GM12801 (cell line): ENCODE measurements around the gene GAST.

Source experiments
- TF ChIP-seq, protein P1 (sequence below): IDR thresholded peaks from one replicate; pipeline ENCODE4 v1.5.1; 2011; ENCODE audit warnings: control low read depth; ENCODE audit not compliant: insufficient read length; ENCODE audit errors: extremely low read depth

GAST gene

DNA sequence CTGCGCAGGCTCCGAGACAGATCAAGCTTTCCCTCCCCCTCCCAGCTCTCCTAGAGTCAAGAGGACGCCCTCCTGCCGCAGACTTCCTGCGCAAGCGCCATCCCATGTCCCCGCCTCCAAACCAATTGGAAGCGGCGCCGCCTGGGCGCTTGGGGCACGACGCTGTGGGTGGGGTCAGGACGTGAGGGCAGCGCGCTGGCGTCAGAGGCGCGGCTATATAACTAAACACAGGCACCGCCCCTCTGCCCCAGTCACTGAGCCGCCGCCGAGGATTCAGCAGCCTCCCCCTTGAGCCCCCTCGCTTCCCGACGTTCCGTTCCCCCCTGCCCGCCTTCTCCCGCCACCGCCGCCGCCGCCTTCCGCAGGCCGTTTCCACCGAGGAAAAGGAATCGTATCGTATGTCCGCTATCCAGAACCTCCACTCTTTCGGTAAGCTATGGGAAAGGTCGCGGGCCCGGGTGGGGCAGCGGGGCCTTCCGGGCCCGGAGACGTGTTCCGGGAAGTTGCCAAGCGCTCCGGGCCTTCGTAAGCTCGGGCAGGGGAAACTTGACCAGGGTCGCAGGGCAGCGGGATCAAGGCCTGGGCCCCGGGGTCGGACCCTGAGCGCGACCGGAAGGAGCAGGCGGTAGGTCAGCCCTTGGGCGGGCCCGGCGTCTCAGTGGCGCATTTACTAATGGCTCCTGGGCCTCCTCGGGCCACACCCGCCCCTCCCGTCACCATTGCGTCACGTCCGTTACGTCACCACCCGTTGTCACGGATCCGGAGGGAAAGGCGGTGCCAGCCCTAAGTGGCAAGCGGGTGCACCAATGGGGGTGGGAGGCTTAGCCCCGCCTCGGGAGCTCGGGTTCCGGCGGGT lies 23.3 kb upstream of the GAST start, which contains the start of gene EIF1:
Gene EIF1, plus strand, starts transcription at position 245 of the 856 bp plus-strand sequence. Its CDS starts 154 bp downstream, at position 399.
- TF ChIP-seq, protein P1, sequence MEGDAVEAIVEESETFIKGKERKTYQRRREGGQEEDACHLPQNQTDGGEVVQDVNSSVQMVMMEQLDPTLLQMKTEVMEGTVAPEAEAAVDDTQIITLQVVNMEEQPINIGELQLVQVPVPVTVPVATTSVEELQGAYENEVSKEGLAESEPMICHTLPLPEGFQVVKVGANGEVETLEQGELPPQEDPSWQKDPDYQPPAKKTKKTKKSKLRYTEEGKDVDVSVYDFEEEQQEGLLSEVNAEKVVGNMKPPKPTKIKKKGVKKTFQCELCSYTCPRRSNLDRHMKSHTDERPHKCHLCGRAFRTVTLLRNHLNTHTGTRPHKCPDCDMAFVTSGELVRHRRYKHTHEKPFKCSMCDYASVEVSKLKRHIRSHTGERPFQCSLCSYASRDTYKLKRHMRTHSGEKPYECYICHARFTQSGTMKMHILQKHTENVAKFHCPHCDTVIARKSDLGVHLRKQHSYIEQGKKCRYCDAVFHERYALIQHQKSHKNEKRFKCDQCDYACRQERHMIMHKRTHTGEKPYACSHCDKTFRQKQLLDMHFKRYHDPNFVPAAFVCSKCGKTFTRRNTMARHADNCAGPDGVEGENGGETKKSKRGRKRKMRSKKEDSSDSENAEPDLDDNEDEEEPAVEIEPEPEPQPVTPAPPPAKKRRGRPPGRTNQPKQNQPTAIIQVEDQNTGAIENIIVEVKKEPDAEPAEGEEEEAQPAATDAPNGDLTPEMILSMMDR: no peak

DNA sequence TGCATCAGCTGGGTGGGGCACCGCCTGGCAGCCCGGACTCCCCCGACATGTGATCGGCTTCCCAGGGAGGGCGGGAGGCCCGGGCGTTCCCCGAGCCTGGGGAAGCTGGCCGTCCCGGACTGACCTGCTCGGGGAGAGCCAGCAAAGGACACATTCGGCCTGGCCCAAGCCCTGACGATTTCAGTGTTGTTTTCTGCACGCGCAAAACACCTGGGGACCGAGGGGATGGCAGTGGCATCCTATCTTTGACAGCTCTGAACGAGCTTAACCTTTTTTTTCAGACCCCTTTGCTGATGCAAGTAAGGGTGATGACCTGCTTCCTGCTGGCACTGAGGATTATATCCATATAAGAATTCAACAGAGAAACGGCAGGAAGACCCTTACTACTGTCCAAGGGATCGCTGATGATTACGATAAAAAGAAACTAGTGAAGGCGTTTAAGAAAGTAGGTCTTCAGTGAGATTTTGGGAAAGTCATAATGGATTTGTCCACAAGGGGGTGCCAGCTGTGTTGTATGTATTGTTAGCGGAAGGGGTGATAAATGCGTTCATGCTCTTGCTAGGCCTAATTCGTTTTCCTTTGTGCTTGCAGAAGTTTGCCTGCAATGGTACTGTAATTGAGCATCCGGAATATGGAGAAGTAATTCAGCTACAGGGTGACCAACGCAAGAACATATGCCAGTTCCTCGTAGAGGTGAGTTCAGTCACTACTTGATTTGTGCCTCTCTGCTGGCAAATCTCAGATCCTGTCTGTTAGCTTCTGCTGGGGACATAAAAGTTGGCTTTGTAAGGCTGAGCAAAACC lies 22.4 kb upstream of the GAST start:
- TF ChIP-seq, protein P1: no peak

DNA sequence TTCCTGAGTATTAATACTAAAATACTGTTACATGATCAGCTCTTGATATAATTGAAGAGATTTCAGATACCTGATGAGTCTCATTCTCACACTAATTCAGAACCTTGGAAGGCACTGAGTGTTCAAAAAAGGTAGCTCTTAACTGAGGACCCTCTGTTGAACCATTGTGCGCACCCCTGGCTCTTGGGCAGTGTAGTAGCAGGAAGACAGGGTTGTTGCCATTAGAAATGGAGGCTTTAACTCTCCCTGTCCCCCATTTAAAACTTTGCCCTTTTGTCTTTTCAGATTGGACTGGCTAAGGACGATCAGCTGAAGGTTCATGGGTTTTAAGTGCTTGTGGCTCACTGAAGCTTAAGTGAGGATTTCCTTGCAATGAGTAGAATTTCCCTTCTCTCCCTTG lies 21.6 kb upstream of the GAST start:
- TF ChIP-seq, protein P1: no peak

DNA sequence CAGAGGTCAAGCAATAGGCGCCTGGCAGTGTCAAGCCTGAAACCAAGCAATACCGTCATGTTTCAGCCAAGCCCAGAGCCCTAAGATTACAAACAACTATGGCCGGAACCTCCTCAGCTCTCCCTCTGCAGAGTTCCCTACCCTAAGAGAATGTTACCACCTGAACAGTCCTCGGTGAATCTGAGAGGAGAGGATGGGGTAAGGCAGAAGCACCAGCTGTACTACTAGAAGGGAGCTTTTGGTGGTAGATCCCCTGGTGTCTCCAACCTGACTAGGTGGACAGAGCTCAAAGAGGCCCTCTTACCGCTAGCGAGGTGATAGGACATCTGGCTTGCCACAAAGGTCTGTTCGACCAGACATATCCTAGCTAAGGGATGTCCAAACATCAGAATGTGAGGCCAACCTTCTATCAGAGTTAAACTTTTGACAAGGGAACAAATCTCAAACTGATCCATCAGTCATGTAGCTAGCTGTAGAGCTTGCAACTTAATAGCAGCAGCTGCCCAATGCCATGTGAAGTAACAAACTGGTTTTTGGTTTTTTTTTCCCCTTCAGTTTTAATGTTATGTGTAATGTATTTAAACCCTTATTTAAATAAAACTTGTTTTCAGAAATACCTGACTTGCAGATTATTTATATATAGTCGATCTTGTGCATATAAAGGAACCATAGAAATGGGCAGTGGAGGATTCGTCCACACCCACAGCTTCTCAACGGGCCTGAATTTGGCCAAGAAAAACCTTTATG lies 20.9 kb upstream of the GAST start:
- TF ChIP-seq, protein P1: no peak

DNA sequence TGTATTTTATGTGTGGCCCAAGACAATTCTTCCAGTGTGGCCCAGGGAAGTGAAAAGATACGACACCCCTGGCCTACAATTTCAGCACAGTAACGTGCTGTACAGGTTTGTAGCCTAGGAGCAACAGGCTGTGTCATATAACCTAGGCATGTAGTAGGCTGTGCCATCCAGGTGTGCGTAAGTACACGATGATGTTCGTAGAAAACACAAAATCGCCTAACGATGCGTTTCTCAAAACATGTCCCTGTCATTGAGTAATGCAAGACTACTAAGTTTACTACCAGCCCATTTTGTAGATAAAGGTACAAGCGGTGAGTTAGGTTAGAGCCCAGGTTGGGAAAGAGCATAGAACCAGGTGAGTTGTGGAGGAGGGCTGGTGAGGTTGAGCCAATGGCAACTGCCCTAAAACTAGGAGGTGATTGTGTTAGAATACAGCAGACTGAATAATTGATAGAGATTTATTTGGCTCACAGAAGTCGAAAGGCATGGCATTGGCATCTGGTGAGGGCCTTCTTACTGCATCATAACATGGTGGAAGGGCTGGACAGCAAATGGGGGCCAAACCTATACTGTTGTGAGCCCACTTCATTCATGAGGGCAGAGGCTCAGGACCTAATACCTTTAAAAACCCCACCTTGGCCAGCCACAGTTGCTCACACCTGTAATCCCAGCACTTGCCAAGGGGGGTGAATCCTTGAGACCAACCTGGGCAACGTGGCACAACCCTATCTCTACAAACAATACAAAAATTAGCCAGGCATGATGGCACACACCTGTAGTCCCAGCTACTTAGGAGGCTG lies 19.2 kb upstream of the GAST start:
- TF ChIP-seq, protein P1: no peak

DNA sequence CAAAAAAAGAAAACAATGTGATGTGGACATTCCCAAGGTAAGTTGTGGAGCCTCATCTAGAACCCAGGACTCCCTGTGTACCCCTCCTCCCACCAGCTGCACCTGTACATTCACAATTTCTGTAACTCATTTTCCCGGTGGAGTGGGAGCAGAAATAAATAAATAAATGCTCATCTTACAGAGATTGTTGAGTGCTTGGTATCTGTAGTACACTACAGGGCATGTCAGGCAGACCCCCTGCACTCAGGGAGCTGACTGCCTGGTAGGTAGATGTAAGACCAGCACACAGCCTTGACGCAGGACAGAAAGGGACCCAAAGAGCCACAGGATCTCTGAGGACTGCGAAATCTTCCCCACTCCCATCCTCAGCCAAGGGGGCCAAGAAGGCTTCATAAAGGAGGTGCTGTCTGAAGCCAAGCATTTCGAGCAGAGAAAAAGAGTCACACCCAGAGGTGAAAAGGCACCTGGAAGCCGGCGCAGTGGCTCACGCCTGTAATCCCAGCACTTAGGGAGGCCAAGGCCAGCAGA lies 16.9 kb upstream of the GAST start:
- TF ChIP-seq, protein P1: no peak
